ENCODE data around the gene OR6Q1.

The OR6Q1 gene

DNA sequence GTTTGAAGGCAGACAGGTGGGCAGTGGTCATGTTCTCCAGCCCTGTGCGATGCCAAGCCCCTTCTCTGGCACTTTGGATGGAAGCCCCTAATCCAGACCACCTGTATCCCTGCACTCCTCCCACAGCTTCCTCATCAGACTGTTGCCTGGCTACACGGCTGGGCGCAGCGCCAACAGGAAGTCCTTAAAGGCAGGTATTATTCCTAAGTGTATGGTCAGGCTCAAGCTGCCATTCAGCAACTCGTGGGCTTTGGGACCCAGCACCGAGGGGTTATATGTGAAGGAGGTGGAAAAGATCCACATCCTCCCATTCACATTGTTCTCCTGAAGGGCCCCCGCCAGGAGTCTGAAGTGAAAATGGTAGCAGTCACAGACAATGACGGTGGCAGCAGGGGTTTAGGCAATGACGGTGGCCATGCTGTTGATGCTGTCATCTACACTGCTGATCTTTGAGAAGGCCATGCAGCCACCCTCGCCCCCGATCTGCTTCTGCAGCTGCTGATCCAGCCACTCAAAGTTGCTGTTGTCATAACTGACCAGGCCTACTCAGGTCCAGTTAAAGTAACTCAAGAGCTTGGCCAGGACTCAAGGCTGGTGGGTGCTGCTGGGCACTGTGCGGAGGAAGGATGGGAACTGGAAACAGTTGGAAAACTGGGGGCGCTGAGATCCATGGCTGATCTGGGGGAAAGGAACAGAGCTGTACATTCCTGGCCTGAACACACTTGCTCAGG, 27.7 kb downstream of the OR6Q1 start:
- Histone ChIP-seq H3K4me1 (ENCODE audit: control insufficient read depth, low read depth, low read length) (peaks cover 30% of the 10 kb centered on the region), H3K27me3 (ENCODE audit: control insufficient read depth, insufficient read depth, low read length) (no peaks in the 10 kb centered on the region), H3K9ac (ENCODE audit: low read length) (no peak overlapping the region), H3K27ac (ENCODE audit: low read length) (peak overlapping the region; percentile 16), H3K36me3 (ENCODE audit: control insufficient read depth, low read depth, low read length) (no peaks in the 10 kb centered on the region), H3K4me3 (ENCODE audit: low read length) (no peak overlapping the region), H3K9me3 (ENCODE audit: control insufficient read depth, low read depth, low read length) (no peaks in the 10 kb centered on the region)

DNA sequence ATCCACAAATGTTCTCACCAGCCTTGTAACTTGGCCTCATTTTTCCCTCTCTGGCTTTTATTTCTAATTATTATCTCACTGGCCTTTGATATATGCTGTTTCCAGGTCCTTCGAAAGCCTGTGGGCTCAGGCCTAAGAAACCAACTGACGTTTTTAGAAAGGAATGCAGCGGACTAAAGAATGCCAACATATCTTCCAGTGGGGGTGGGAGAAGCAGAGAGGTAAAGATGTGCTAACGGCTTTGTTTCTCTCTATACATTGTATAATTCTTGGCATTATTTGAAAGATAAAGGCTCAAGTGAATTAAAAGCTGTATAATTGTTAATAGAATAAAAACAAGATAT, 28.2 kb downstream of the OR6Q1 start:
- Histone ChIP-seq H3K9ac (ENCODE audit: low read length) (no peak overlapping the region), H3K27me3 (ENCODE audit: control insufficient read depth, insufficient read depth, low read length) (no peaks in the 10 kb centered on the region), H3K27ac (ENCODE audit: low read length) (peak overlapping the region; percentile 16), H3K4me3 (ENCODE audit: low read length) (no peak overlapping the region), H3K9me3 (ENCODE audit: control insufficient read depth, low read depth, low read length) (no peaks in the 10 kb centered on the region), H3K4me1 (ENCODE audit: control insufficient read depth, low read depth, low read length) (peaks cover 30% of the 10 kb centered on the region), H3K36me3 (ENCODE audit: control insufficient read depth, low read depth, low read length) (no peaks in the 10 kb centered on the region)

DNA sequence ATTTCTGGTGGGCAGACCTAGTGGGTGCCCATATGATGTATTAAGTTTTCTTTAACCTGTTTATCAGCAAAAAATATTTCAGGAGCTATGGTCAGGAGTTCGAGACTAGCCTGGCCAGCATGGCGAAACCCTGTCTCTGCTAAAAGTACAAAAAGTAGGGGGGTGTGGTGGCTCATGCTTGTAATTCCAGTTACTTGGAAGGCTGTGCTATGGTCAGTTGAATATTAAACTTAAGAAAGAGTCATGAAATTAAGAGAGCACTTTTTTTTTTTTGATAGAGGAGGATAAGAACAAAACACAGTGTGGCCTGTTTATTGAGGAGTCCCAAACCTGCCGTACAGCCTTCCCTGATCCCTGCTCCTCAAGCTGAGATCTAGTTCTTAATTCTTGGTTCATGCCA, 29.8 kb downstream of the OR6Q1 start:
- no peak overlapping the region for H3K9ac ChIP-seq (ENCODE audit: low read length)

DNA sequence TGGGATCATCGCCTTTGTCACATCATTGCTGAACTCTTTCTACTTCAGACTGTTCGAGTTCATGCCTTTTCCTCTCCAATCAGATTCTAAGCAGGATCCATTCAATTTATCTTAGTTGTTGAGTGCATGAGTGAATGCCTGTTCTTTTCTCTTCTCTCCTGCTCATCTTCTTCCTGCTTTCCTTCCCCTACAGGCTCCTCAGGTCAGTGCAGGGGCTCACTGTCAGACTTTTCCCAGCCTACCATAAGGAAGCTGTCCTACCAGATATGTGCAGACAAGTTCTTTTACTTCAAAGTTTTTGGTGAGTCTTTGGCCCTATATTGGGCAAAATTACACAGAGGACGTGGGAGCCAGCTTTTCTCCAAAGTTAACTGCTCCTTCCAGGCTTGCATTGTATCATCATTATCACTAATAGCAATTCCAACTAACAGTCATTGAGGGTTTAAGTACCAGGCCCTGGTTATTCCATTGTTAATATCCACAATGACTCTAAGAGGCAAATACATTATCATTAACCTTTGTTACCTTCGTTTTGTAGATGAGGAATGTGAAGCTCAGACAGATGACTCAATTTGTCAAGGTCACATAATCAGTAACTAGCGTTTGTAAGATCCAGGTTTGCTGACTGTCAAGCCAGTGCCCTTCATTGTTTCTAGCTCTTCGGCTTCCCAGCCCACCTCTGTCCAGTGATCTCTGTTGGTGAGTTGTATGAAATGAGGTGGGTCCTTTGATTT, 30.4 kb downstream of the OR6Q1 start:
- Histone ChIP-seq H3K9me3 (ENCODE audit: control insufficient read depth, low read depth, low read length) (no peaks in the 10 kb centered on the region), H3K4me3 (ENCODE audit: low read length) (no peak overlapping the region), H3K4me1 (ENCODE audit: control insufficient read depth, low read depth, low read length) (peaks cover 30% of the 10 kb centered on the region), H3K27ac (ENCODE audit: low read length) (no peak overlapping the region), H3K9ac (ENCODE audit: low read length) (no peak overlapping the region), H3K36me3 (ENCODE audit: control insufficient read depth, low read depth, low read length) (no peaks in the 10 kb centered on the region), H3K27me3 (ENCODE audit: control insufficient read depth, insufficient read depth, low read length) (no peaks in the 10 kb centered on the region)

More for the DNA sequence above, 29.8 kb downstream of the OR6Q1 start:
- H3K4me1 ChIP-seq (ENCODE audit: control insufficient read depth, low read depth, low read length) = peaks cover 30% of the 10 kb centered on the region
- H3K9me3 ChIP-seq (ENCODE audit: control insufficient read depth, low read depth, low read length) = no peaks in the 10 kb centered on the region
- H3K27ac ChIP-seq (ENCODE audit: low read length) = no peak overlapping the region
- H3K36me3 ChIP-seq (ENCODE audit: control insufficient read depth, low read depth, low read length) = no peaks in the 10 kb centered on the region
- no peaks in the 10 kb centered on the region for H3K27me3 ChIP-seq (ENCODE audit: control insufficient read depth, insufficient read depth, low read length)
- no peak overlapping the region for H3K4me3 ChIP-seq (ENCODE audit: low read length)

DNA sequence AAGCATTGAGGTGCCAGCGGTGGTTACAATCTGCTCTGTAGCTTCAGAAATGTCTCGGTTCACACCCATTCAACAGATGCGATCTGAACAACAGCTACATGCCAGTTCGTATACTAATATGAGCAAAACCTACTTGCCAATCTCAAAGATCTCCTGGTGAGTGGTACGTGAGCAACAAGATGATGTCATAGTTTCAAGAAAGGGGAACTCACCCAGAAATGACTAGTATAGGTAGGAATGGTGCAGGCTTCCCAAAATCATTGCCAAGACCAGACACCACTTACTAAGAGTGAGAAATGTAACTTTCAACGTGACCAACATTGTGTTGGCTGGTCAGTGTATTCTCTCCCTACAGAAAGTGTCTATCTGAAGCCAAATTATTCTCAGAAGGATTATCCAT, 31.1 kb downstream of the OR6Q1 start:
- no peak overlapping the region for H3K9ac ChIP-seq (ENCODE audit: low read length)
- no peaks in the 10 kb centered on the region for H3K36me3 ChIP-seq (ENCODE audit: control insufficient read depth, low read depth, low read length)
- no peaks in the 10 kb centered on the region for H3K9me3 ChIP-seq (ENCODE audit: control insufficient read depth, low read depth, low read length)
- H3K27me3 ChIP-seq (ENCODE audit: control insufficient read depth, insufficient read depth, low read length) = no peaks in the 10 kb centered on the region
- H3K4me3 ChIP-seq (ENCODE audit: low read length) = no peak overlapping the region
- H3K4me1 ChIP-seq (ENCODE audit: control insufficient read depth, low read depth, low read length) = peaks cover 30% of the 10 kb centered on the region
- H3K27ac ChIP-seq (ENCODE audit: low read length) = no peak overlapping the region

DNA sequence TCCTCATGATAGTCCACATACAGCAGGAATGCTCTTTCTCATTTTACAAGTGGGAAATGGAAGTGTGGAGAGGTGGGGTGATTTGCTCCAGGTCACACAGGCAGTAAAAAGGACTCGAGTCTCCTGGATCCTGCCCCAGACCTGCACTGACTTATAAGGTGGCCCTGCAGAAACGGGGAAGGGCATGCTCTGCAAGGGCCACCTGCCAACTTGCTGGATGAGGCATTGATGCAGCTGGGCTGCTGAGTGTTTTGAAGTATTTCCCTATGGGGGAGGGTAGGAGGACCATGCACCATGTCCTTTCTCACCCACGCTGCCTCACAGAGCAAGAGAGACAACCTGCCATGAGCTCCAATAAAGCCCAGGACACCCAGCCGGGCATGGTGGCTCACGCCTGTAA, 36.9 kb downstream of the OR6Q1 start:
- H3K9me3 ChIP-seq (ENCODE audit: control insufficient read depth, low read depth, low read length) = no peaks in the 10 kb centered on the region
- H3K4me3 ChIP-seq (ENCODE audit: low read length) = no peak overlapping the region
- H3K27ac ChIP-seq (ENCODE audit: low read length) = no peak overlapping the region
- H3K36me3 ChIP-seq (ENCODE audit: control insufficient read depth, low read depth, low read length) = no peaks in the 10 kb centered on the region
- H3K4me1 ChIP-seq (ENCODE audit: control insufficient read depth, low read depth, low read length) = no peaks in the 10 kb centered on the region
- H3K27me3 ChIP-seq (ENCODE audit: control insufficient read depth, insufficient read depth, low read length) = no peaks in the 10 kb centered on the region
- no peak overlapping the region for H3K9ac ChIP-seq (ENCODE audit: low read length)

DNA sequence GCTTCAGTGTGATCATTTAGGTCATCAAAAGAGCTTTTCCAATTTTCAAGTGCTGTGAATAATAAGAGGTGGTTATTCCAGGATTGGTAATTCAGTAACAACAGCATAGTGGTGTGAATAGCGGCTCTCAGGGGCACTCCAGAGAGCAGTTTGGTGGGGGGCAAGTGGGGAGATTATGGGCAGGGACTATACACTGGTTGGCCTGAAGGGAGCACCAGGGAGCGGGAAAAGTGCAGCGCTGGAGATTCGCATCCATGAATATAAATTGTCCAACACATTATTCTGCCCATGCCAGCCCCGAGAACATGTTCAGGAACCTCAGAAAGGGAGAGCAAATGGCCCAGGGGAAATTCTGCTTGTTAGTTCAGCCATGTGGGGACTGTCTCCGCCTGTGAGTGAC, 37.9 kb downstream of the OR6Q1 start:
- Histone ChIP-seq H3K9me3 (ENCODE audit: control insufficient read depth, low read depth, low read length) (no peaks in the 10 kb centered on the region), H3K9ac (ENCODE audit: low read length) (no peak overlapping the region)

DNA sequence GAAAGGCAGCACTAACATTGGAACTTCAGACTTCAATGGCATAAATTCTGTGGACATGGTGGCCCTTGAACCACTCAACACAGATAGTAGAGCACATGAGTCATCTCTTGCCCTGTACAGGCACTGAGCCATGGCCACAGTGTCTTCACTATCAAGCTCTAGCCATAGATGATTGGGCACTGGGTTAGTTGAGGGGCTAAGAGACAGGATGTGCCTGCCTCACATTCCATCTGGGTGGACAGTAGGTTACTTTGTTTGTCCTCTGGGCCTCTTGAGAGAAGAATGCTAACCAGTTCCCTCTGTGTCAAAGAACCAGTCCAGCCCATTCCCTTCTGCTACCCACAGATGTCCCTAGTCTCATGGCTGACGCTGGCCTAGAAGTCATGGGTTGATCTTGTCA, 39.8 kb downstream of the OR6Q1 start:
- Histone ChIP-seq H3K36me3 (ENCODE audit: control insufficient read depth, low read depth, low read length) (no peaks in the 10 kb centered on the region), H3K9me3 (ENCODE audit: control insufficient read depth, low read depth, low read length) (no peaks in the 10 kb centered on the region), H3K4me1 (ENCODE audit: control insufficient read depth, low read depth, low read length) (no peaks in the 10 kb centered on the region), H3K27ac (ENCODE audit: low read length) (no peak overlapping the region), H3K4me3 (ENCODE audit: low read length) (no peak overlapping the region), H3K9ac (ENCODE audit: low read length) (no peak overlapping the region), H3K27me3 (ENCODE audit: control insufficient read depth, insufficient read depth, low read length) (no peaks in the 10 kb centered on the region)

More for the DNA sequence above, 37.9 kb downstream of the OR6Q1 start:
- Histone ChIP-seq H3K27ac (ENCODE audit: low read length) (no peak overlapping the region), H3K4me1 (ENCODE audit: control insufficient read depth, low read depth, low read length) (no peaks in the 10 kb centered on the region), H3K36me3 (ENCODE audit: control insufficient read depth, low read depth, low read length) (no peaks in the 10 kb centered on the region), H3K27me3 (ENCODE audit: control insufficient read depth, insufficient read depth, low read length) (no peaks in the 10 kb centered on the region), H3K4me3 (ENCODE audit: low read length) (no peak overlapping the region)

DNA sequence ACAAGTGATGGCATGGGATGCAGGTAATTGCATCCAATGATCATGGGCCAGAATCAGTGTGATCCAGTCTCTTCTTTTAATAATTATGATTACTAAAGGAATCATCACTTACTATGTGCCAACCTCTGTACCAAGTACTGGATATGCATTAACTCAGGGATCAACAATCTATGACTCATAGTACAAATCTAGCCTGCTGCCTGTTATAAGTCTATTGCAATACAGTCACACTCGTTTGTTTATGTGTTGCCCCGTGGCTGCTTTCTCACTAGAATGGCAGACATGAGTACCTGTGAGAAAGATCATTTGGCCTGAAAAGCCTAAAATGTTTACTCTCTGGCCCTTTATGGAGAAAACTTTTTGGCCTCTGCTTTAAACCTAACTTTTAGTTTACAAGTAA, 45.0 kb downstream of the OR6Q1 start:
- Histone ChIP-seq H3K4me3 (ENCODE audit: low read length) (no peak overlapping the region), H3K4me1 (ENCODE audit: control insufficient read depth, low read depth, low read length) (no peaks in the 10 kb centered on the region), H3K9me3 (ENCODE audit: control insufficient read depth, low read depth, low read length) (no peaks in the 10 kb centered on the region), H3K36me3 (ENCODE audit: control insufficient read depth, low read depth, low read length) (no peaks in the 10 kb centered on the region), H3K27me3 (ENCODE audit: control insufficient read depth, insufficient read depth, low read length) (no peaks in the 10 kb centered on the region), H3K9ac (ENCODE audit: low read length) (no peak overlapping the region), H3K27ac (ENCODE audit: low read length) (no peak overlapping the region)
